ENCODE data around the gene NPIPA5. TPM values are rescaled to one million over a fixed set of nuclear protein-coding genes. Genes with fewer than 3 reads are reported as not detected.
A peak's percentile ranks its signal among the peaks of the same experiment; 100 is the strongest.
"Not testable (repeated sequence)": the region's sequence is repeated elsewhere in the genome, so short reads cannot be mapped to it uniquely, and the experiment has no call there.

The NPIPA5 gene
- total and polyA plus RNA-seq, 7 donors: 2.0 to 24.3 (median 7.2) TPM

DNA sequence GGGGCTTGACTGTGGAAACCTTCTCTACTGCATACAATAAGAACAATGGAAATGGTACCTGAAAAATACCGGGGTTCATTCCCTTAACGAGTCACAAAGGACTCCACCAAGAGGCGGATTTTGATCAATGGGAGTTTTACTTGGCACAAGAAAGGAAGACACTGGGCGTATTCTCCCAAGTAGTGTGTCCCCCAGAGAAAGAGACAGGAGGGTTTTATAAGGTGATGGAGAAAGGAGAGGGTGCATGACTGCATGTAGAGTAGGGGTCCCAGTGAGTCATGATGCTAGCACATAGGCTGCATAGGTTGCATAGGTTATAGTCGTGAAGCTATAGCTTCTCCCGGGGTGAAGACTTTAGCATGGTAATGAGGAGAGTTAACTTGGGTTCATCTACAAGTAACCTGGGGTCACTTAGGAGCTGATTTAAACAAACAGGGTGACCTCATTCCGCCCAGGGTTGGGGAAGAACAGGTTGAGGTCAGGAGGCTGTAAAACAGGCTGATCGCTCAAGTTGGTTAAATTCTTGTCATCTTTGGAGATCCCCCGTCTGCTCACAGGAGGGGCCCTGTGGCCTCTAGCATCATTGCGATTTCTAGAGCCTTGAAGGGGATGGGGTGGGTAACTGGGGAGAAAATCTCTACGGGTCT, 19.0 kb upstream of the NPIPA5 start:
- H3K27me3 ChIP-seq: no peaks in the 10 kb centered on the region
- no peak for DNase-seq
- H3K4me1 ChIP-seq: peaks cover 0 to 8% (median 5%) of the 10 kb centered on the region in 4 donors
- H3K9me3 ChIP-seq: no peaks in the 10 kb centered on the region
- no peak overlapping the region for H3K4me3 ChIP-seq
- intact Hi-C loops (cut with DNase I): no loop called here
- no peak for TF ChIP-seq POLR2AphosphoS5 (IDR thresholded peaks at IDR 0.05)
- TF ChIP-seq POLR2A (IDR thresholded peaks at IDR 0.05): no peak
- no peak for TF ChIP-seq EP300 (IDR thresholded peaks at IDR 0.05)
- TF ChIP-seq, protein P1, sequence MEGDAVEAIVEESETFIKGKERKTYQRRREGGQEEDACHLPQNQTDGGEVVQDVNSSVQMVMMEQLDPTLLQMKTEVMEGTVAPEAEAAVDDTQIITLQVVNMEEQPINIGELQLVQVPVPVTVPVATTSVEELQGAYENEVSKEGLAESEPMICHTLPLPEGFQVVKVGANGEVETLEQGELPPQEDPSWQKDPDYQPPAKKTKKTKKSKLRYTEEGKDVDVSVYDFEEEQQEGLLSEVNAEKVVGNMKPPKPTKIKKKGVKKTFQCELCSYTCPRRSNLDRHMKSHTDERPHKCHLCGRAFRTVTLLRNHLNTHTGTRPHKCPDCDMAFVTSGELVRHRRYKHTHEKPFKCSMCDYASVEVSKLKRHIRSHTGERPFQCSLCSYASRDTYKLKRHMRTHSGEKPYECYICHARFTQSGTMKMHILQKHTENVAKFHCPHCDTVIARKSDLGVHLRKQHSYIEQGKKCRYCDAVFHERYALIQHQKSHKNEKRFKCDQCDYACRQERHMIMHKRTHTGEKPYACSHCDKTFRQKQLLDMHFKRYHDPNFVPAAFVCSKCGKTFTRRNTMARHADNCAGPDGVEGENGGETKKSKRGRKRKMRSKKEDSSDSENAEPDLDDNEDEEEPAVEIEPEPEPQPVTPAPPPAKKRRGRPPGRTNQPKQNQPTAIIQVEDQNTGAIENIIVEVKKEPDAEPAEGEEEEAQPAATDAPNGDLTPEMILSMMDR (IDR thresholded peaks at IDR 0.05): no peak
- 89 to 92% methylated on average over 11 of the region's 11 CpGs for WGBS, 2 donors
- H3K27ac ChIP-seq: peak overlapping the region in 2 of 4 donors; percentile 68 to 75
- peaks cover 0 to 11% (median 2%) of the 10 kb centered on the region in 4 donors for H3K36me3 ChIP-seq

DNA sequence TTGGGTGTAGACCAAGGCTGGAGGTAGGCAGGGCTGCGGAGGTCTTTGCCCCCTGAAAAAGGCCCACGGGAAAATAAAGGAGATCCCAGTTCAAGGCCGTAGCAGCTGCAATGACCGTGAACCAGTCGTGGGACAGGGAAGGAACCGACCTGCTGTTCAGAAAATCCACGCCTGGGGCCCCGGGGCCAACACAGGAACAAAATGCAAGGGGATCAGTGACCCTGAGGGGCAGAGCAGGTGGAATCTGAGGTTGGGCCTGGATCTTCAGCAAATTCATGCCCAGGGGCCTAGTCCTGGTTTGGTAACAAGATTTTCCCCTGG, 18.4 kb upstream of the NPIPA5 start:
- 44 to 71% methylated on average over 8 of the region's 8 CpGs for WGBS, 2 donors
- H3K9me3 ChIP-seq; H3K27me3 ChIP-seq; DNase-seq; intact Hi-C loops (cut with DNase I); H3K4me1 ChIP-seq; H3K36me3 ChIP-seq: not testable (repeated sequence)
- Histone ChIP-seq H3K4me3 (peak overlapping the region; percentile 41 to 71 (median 71)), H3K27ac (peak overlapping the region; percentile 68 to 76 (median 73))

DNA sequence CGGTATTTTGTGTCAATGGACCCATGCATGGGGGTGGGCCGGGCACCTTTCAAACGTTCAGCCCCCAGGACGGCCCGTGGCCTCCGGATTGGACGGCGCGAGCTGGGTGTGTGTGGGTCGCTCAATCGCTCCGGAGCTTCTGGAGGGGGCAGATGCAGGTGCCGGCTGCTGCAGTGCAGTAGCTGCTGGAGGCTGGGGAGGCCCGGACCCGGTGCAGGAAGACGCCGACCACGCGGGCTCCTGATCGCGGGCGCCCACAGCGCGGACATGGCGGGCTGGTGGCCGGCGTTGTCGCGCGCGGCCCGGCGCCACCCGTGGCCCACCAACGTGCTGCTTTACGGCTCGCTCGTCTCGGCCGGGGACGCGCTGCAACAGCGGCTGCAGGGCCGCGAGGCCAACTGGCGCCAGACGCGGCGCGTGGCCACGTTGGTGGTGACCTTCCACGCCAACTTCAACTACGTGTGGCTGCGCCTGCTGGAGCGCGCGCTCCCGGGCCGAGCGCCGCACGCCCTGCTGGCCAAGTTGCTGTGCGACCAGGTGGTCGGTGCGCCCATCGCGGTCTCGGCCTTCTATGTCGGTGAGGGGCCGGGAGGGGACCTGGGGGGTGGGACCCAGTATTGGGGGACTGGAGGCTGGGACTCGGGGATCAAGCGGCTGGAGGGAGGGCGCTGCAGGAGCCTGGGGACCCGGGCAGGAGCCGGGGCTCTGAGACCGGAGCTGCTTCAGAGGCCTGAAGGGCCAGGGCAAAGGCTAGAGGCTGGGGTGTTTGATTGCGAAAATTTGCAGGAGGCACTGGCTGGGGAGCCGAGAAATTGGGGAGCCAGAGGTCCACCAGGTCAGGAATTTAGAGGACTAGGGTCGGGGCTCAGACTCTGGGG, 17.8 kb upstream of the NPIPA5 start, which contains the start of gene MPV17L:
Gene MPV17L, plus strand, starts transcription at position 124 of the 878 bp plus-strand sequence. Its CDS starts 144 bp downstream, at position 268.
- peak within 1 kb of the TSS; percentile 68 to 76 (median 73) for H3K27ac ChIP-seq
- TF ChIP-seq POLR2AphosphoS5 (IDR thresholded peaks at IDR 0.05): peak in 1 of 4 donors; percentile 43
- H3K9me3 ChIP-seq; H3K4me1 ChIP-seq; H3K36me3 ChIP-seq; H3K27me3 ChIP-seq; intact Hi-C loops (cut with DNase I): not testable (repeated sequence)
- DNase-seq: peak; percentile 73
- peak within 1 kb of the TSS; percentile 41 to 71 (median 71) for H3K4me3 ChIP-seq
- WGBS, 2 donors: 2 to 5% methylated on average over 79 of the region's 79 CpGs

DNA sequence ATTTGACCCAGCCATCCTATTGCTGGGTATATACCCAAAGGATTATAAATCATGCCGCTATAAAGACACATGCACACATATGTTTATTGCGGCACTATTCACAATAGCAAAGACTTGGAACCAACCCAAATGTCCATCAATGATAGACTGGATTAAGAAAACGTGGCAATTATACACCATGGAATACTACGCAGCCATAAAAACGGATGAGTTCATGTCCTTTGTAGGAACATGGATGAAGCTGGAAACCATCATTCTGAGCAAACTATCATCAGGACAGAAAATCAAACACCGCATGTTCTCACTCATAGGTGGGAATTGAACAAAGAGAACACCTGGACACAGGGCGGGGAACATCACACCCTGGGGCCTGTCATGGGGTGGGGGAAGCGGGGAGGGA, 14.9 kb upstream of the NPIPA5 start:
- H3K36me3 ChIP-seq; H3K4me3 ChIP-seq; H3K4me1 ChIP-seq; intact Hi-C loops (cut with DNase I); H3K9me3 ChIP-seq; H3K27ac ChIP-seq; DNase-seq; H3K27me3 ChIP-seq: not testable (repeated sequence)
- WGBS, 2 donors: 79 to 92% methylated on average over 7 of the region's 8 CpGs

DNA sequence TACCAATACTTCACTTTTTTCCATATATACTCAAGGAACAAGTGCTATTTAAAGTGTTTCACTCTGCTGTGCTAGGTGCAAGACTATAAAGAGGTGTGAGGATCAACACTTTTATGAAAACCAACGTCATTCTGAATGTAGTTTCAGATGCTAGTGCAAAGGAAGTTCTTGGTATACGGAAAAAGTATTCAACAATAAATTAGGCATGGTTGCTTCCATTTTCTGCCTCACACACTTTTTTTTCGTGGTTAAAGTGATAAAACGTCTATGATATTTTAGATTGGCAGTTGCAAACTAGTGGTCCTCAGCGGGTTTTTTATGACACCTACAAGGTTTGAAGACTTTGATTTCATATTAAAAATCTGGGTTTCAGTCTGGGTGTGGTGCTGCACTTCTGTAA, 11.8 kb upstream of the NPIPA5 start:
- DNase-seq; H3K27ac ChIP-seq; H3K4me3 ChIP-seq; H3K27me3 ChIP-seq; intact Hi-C loops (cut with DNase I); H3K36me3 ChIP-seq; H3K9me3 ChIP-seq; H3K4me1 ChIP-seq: not testable (repeated sequence)
- 71% methylated on average over 5 of the region's 5 CpGs for WGBS, 2 donors

DNA sequence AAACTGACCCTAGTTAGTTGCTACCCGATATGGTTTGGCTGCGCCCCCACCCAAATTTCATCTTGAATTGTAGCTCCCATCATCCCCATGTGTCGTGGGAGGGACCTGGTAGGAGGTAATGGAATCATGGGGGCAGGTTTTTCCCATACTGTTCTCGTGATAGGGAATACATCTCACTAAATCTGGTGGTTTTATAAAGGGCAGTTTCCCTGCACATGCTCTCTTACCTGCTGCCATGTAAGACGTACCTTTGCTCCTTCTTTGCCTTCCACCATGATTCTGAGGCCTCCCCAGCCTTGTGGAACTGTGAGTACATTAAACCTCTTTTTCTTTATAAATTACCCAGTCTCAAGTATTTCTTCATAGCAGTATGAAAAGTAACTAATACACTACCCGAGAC, 10.0 kb upstream of the NPIPA5 start:
- intact Hi-C loops (cut with DNase I); H3K36me3 ChIP-seq; H3K4me3 ChIP-seq; H3K27me3 ChIP-seq; H3K4me1 ChIP-seq; H3K27ac ChIP-seq; DNase-seq; H3K9me3 ChIP-seq: not testable (repeated sequence)
- WGBS, 2 donors: 80 to 83% methylated on average over 6 of the region's 6 CpGs

DNA sequence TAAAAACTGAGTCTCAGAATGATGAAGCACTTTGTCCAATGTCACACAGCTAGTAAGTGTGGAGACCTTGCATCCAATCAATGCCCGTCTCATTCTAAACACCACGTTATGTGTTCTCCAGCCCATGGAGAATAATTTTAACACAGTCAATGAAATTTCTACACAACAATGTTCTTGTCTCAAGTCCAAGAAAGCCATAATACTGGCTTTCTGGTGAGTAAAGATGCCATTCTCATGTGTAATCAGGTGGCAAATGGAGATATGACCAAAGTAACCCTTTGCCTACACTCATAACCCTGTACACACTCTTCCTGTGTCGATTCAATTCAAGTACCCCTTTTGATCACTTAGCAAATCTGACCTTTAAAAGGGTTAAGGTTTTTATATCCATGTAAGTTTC, 4.7 kb upstream of the NPIPA5 start:
- H3K9me3 ChIP-seq; H3K36me3 ChIP-seq; DNase-seq; intact Hi-C loops (cut with DNase I); H3K4me3 ChIP-seq; H3K27ac ChIP-seq; H3K4me1 ChIP-seq; H3K27me3 ChIP-seq: not testable (repeated sequence)
- 22 to 51% methylated on average over 3 of the region's 3 CpGs for WGBS, 2 donors

DNA sequence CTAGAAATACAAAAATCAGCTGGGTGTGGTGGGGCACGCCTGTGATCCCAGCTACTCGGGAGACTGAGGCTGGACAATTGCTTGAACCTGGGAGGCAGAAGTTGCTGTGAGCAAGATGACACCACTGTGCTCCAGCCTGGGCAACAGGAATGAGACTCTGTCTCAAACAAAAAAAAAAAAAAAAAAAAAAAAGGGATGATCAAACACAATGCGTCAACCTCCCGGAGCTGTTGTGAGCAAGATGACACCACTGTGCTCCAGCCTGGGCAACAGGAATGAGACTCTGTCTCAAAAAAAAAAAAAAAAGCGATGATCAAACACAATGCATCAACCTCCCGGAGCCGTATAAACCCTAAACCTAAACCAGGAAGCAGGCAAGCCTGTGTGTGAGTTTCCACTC, 20.6 kb downstream of the NPIPA5 start:
- H3K36me3 ChIP-seq; H3K27me3 ChIP-seq; H3K4me3 ChIP-seq; H3K4me1 ChIP-seq; H3K9me3 ChIP-seq; H3K27ac ChIP-seq; intact Hi-C loops (cut with DNase I); DNase-seq: not testable (repeated sequence)
- WGBS, 2 donors: 72 to 86% methylated on average over 3 of the region's 7 CpGs

DNA sequence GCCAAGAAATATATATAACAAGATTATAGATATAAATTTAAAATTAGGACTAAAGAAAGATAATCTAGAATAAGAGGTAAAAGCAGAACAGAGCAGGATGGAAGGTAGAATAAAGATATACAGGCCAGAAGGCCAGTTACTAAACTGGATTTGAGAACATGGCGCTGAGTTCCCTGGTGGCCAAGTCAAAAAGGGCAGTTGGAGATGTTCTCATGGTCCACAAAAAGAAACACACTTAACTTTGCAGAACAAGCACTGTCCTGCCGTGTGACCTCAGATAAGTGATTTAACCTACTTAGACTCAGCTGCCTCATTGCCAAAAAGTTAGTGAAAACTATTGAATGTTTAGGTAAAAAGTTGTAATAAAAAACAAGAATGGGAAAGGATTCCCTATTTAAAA, 23.2 kb downstream of the NPIPA5 start:
- intact Hi-C loops (cut with DNase I); H3K9me3 ChIP-seq; DNase-seq; H3K27me3 ChIP-seq; H3K36me3 ChIP-seq; H3K27ac ChIP-seq; H3K4me3 ChIP-seq; H3K4me1 ChIP-seq: not testable (repeated sequence)
- no CpG with 5 or more reads among the region's 2 CpGs for WGBS, 2 donors

DNA sequence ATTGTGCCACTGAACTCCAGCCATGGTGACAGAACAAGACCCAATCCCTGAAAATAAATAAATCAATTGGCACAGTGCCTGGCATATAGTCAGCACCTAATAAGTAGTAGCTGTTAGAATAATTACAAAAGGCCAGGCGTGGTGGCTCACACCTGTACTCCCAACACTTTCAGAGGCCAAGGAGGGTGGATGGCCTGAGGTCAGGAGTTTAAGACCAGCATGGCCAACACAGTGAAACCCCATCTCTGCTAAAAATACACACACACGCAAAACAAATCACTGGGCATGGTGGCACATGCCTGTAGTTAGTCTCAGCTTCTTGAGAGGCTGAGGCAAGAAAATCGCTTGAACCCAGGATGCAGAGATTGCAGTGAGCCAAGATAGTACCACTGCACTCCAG, 25.2 kb downstream of the NPIPA5 start:
- WGBS, 2 donors: 43 to 70% methylated on average over 1 of the region's 3 CpGs
- H3K4me1 ChIP-seq; H3K9me3 ChIP-seq; H3K4me3 ChIP-seq; intact Hi-C loops (cut with DNase I); H3K36me3 ChIP-seq; H3K27me3 ChIP-seq; DNase-seq; H3K27ac ChIP-seq: not testable (repeated sequence)

DNA sequence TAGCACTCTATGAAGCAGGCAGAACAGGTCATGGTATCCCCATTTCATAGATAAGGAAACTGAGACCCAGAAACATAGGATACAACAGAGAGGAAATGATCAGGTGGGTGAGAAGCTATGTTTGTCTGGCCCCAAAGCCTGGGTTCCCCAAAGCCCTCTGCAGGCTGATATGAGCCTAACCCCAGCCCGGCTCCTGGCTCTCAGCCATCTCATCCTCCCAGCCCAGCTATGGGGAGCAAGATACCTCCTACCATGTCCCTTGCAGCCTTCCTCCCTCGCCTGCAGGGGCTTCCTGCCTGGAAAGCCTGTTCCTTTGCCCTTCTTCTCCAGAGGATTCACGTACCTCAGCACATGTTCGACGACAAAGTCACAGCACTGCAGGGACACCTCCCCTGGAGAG, 26.3 kb downstream of the NPIPA5 start:
- H3K27me3 ChIP-seq; DNase-seq; H3K9me3 ChIP-seq; H3K27ac ChIP-seq; intact Hi-C loops (cut with DNase I); H3K4me3 ChIP-seq; H3K36me3 ChIP-seq; H3K4me1 ChIP-seq: not testable (repeated sequence)
- no CpG with 5 or more reads among the region's 5 CpGs for WGBS, 2 donors

Measured in sigmoid colon (tissue), 7 donors.